ENCODE data around the gene NOX5.

The NOX5 gene

GRCh38 chr15:69026355-69026754 lies 11.9 kb downstream of the NOX5 start:
- FAIRE-seq = no peak

DNA sequence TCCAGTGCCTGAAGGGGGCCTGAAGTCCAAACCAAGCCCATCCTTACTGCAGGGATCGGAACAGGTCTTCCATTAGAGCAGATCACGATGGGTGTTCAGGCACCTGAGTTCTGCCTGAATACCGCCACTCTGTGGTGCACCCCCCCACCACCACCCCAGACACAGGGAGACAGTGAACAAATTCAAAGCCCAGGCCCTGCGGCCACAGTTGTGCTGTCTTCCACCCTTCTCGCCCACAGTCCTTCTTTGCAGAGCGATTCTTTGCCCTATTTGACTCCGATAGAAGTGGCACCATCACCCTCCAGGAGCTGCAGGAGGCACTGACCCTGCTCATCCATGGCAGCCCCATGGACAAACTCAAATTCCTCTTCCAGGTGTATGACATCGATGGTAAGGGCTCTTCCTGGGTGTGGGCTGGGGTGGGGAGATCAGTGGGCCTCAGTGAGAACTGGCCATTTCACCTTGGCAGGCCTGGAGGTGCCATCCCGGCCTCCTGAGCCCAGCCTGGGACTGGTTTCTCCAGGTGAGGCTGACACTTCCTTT lies 13.6 kb downstream of the NOX5 start:
- no peak for FAIRE-seq

GRCh38 chr15:69031013-69032001 lies 16.8 kb downstream of the NOX5 start:
- no peak for FAIRE-seq

DNA sequence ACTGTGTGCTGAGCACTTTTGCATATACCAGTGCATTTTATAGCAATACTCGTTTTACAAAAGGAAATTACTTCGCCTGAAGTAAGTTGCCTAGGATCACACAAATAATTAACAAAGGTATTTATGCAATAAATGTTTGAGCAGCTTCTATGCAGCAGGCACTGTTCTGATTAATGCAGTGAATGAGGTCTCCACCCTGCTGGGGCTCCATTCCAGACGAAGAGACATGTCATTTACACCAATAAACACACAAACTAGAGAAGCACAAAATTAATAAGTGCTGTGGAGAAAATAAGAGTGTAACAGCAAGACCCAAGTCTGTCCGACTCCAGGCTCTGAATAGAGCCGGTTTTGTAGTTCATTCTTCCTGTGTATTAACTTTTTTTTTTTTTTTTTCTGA lies 17.5 kb downstream of the NOX5 start:
- FAIRE-seq = no peak

- no peak for FAIRE-seq
Observed at GRCh38 chr15:69032703-69033373, 18.3 kb downstream of the NOX5 start.

- FAIRE-seq = no peak
Observed at GRCh38 chr15:69034352-69034751, 19.9 kb downstream of the NOX5 start.

DNA sequence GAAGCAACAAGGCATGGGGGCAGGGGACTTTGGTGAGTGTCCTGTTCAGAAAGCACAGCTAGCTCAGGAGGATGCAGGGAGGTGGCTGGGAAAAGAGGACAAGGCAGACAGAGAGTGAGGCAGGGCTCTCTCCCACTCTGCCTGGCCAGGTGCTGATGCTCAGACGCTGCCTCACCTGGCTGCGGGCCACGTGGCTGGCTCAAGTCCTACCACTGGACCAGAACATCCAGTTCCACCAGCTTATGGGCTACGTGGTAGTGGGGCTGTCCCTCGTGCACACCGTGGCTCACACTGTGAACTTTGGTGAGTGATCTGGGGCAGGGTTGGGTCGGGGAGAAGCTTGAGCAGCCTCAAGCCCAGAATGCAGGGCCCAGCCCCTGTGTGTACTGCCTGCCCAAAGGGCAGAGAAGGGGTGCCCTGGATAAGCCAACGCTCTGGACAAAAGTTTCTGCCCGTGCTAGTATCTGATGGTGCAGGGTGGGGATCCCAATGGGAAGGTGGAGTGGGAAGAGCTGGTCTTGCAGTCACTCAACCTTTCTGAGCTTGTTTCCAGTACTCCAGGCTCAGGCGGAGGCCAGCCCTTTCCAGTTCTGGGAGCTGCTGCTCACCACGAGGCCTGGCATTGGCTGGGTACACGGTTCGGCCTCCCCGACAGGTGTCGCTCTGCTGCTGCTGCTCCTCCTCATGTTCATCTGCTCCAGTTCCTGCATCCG lies 20.9 kb downstream of the NOX5 start:
- FAIRE-seq = no peak

GRCh38 chr15:69035918-69036258 lies 21.4 kb downstream of the NOX5 start:
- no peak for FAIRE-seq

GRCh38 chr15:69036826-69037225 lies 22.3 kb downstream of the NOX5 start:
- no peak for FAIRE-seq

GRCh38 chr15:69037482-69037881 lies 23.0 kb downstream of the NOX5 start:
- FAIRE-seq = no peak

DNA sequence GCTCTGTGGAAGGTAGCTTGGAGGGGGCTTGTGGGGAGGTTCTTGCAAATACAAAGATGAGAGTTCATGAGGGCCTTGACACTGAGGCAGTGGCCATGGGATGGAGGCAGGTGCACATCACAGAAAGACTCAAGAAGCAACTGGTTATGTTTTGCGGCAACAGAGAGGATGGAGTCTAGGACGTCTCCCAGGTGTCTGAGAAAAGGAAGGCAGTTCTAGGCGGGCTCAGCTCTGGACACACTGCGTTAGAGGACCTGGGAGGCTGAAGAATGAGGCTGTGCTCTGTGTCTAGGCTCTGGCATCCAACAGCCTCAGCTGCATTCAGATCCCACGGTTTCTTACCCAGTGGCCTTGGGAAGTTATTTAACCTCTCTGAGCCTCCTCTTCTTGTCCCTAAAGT lies 23.5 kb downstream of the NOX5 start:
- FAIRE-seq = no peak

DNA sequence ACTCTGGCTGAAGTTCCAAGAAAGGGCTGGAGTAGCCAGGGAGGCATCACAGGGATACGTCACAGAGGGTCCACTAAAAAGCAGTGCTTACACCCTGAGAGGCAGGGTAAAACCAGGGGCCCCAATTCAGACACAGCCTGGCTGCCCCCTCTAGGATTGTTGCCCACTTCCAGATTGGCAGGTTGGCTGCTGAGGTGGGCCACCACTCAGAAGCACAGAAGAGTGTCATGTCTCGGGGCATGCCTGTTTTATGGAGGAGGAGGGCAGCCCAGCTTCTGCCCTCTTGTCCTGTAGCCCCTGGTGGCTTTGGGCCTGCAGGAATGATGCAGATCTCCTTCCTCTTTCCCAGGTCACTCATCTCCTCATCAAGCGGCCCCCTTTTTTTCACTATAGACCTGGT lies 24.0 kb downstream of the NOX5 start:
- FAIRE-seq = no peak

DNA sequence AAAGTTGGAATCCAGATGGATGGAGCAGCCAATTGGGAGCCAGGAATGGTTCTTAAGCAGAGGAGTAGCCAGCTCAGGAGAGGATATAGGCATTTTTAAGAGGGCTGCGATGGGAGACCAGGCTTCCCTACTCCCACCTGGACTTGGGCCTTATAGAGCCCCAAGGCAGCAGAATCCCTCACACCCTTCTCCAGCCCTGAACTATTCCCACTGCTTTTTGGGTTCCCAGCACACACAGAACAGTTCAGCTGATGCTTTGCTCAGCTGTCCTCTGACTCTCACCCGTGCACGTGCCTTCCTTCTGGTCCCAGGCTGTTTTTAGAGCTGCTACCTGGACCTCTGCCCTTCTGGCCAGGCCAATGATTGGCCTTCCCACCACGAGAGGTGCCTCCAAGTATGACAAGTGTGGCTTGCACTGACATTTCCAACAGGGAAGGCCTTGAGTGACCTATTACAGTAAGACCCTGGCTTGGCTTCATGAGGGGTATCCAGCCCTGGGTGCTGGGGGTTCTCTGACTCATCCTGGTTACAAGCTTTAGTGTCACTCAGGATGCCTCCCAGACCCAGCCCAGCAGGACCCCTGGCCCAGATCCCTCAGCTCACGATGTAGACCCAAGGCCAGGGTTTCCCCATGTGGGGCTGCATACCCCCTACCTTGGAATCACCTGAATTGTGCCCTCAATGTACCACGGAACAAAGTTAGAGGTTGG lies 25.2 kb downstream of the NOX5 start:
- no peak for FAIRE-seq

GRCh38 chr15:69042531-69042930 lies 28.0 kb downstream of the NOX5 start:
- no peak for FAIRE-seq

- FAIRE-seq = no peak
Observed at GRCh38 chr15:69045802-69046201, 31.3 kb downstream of the NOX5 start.

- no peak for FAIRE-seq
Observed at GRCh38 chr15:69046781-69047180, 32.3 kb downstream of the NOX5 start.

DNA sequence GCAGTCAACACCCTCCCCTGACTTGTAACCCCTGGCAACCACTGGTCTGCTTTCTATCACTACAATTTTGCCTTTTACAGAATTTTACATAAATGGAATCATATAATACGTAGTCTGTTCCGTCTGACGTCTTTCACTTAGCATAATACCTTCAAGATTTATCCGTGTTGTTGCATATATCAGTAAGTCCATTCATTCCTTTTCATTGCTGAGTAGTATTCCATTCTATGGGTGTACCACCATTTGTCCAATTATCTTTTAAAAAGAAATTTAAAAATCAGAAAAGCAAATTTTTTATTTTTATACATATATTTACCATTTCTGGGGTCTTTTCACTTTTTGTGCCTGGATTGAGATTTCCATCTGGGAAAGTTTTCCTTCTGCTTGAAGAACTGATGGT lies 35.5 kb downstream of the NOX5 start:
- FAIRE-seq = no peak

DNA sequence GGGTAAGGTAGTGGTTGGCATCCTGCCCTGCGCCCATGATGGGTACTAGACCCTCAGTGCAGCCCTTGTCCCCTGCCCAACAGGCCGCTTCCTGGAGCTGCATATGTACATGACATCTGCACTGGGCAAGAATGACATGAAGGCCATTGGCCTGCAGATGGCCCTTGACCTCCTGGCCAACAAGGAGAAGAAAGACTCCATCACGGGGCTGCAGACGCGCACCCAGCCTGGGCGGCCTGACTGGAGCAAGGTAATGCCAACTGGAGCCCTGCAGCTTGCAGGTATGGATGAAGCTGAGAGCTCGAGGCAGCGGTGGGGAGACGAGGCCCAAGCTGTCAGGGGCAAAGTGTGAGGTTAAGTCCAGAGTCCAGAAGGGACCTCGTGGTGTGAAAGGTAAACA lies 40.8 kb downstream of the NOX5 start:
- FAIRE-seq = no peak

DNA sequence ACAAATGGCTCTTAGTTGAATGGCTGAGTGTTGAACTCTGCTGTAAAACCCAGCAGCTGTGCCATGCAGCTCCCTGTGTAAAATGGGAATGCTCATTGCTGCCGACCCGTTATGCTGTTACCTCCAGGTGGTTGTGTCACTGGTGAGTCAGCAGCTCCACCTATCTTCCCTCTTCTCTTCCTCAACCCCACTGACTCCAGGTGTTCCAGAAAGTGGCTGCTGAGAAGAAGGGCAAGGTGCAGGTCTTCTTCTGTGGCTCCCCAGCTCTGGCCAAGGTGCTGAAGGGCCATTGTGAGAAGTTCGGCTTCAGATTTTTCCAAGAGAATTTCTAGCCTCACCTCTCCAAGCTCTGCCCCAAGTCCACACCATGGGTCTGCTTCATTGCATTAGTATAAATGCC lies 41.9 kb downstream of the NOX5 start:
- FAIRE-seq = no peak

GRCh38 chr15:69058830-69059556 lies 44.5 kb downstream of the NOX5 start:
- peak; percentile 23 for FAIRE-seq

DNA sequence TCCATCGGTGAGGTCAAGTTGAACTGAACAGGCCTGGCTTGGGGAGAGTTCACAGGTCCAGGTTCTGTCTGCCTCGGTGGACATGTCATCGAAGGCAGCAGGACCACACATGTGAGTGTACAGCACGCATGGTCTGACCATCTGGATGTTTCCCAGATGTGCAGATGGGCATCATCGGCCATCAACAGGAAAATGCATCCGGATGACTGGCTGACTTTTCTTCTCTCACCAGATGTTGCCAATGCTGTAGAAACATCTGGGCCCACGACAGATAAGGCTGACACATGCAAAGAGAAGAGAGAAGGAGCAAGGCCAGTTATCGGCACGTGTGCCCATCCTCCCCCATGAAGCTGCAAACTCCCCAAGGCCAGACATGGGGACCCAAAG lies 45.1 kb downstream of the NOX5 start:
- FAIRE-seq = no peak

GRCh38 chr15:69060041-69060481 lies 45.6 kb downstream of the NOX5 start:
- no peak for FAIRE-seq
